IPS-20b (cell line): ENCODE measurements around the gene NXF1.

Source experiments
- H3K27ac ChIP-seq: one replicate; pipeline ENCODE4 v1.5.1; 2013; ENCODE audit warnings: low read length
- H3K27me3 ChIP-seq: 2 replicates; pipeline ENCODE4 v1.6.1; 2013; ENCODE audit warnings: mild to moderate bottlenecking, low read length, inconsistent platforms; ENCODE audit not compliant: insufficient read depth
- H3K36me3 ChIP-seq: 2 replicates; pipeline ENCODE4 v1.6.1; 2013; ENCODE audit warnings: low read depth, mild to moderate bottlenecking, inconsistent platforms, low read length, moderate library complexity; ENCODE audit not compliant: insufficient read depth
- H3K4me1 ChIP-seq: 2 replicates; pipeline ENCODE4 v1.6.1; 2013; ENCODE audit warnings: mild to moderate bottlenecking, control low read depth, inconsistent platforms, low read length, moderate library complexity; ENCODE audit not compliant: insufficient read depth
- H3K4me3 ChIP-seq: 2 replicates; pipeline ENCODE4 v1.5.1; 2013; ENCODE audit warnings: mild to moderate bottlenecking, low read length, inconsistent platforms
- H3K9ac ChIP-seq: 2 replicates; pipeline ENCODE4 v1.6.1; 2013; ENCODE audit warnings: low read depth, mild to moderate bottlenecking, inconsistent platforms, low read length, moderate library complexity
- H3K9me3 ChIP-seq: 2 replicates; pipeline ENCODE4 v1.6.1; 2013; ENCODE audit warnings: mild to moderate bottlenecking, low read depth, low read length, inconsistent platforms; ENCODE audit not compliant: insufficient read depth

The NXF1 gene

GRCh38 chr11:62747475-62748160 is 57.6 kb downstream of the NXF1 start:
- Histone ChIP-seq H3K4me1 (no peaks in the 10 kb centered on the region), H3K27me3 (no peaks in the 10 kb centered on the region), H3K9me3 (no peaks in the 10 kb centered on the region), H3K27ac (no peak overlapping the region), H3K36me3 (peaks cover 33% of the 10 kb centered on the region), H3K4me3 (no peak overlapping the region), H3K9ac (no peak overlapping the region)
